Renal pelvis (tissue), 4 donors: ENCODE results near the gene ACBD4. TPM values are rescaled to one million over a fixed set of nuclear protein-coding genes. Genes with fewer than 3 reads are reported as not detected.

ENCODE experiments used
- DNase-seq: peaks from one replicate; pipeline ENCODE4 v3.0.0-alpha.2; 2013
- polyA plus RNA-seq, 3 donors: library from polyadenylated mRNA; unstranded; fragments of 120-200 nt; gene quantifications; one replicate each; pipeline ENCODE4 v1.2.1, GENCODE V29; 2013; ENCODE audit not compliant: insufficient read length in 3 of 3

Gene ACBD4
- polyA plus RNA-seq, 3 donors = 11.1 to 19.4 (median 16.4) TPM

DNA sequence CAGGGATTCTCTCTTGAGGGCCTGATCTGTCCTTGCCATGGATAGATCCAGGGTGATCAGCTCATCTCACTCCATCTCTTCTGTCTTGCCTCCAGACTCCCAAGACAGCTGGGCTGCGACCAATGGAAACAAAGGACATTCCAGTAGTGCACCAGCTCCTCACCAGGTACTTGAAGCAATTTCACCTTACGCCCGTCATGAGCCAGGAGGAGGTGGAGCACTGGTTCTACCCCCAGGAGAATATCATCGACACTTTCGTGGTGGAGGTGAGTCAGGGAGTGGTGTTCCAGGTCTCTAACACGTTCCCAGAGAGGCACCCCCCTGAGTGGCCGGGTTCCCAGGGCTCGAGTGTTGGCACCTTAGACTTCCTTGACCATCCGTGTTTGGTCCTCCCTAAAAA lies 32.6 kb upstream of the ACBD4 start:
- DNase-seq = no peak

DNA sequence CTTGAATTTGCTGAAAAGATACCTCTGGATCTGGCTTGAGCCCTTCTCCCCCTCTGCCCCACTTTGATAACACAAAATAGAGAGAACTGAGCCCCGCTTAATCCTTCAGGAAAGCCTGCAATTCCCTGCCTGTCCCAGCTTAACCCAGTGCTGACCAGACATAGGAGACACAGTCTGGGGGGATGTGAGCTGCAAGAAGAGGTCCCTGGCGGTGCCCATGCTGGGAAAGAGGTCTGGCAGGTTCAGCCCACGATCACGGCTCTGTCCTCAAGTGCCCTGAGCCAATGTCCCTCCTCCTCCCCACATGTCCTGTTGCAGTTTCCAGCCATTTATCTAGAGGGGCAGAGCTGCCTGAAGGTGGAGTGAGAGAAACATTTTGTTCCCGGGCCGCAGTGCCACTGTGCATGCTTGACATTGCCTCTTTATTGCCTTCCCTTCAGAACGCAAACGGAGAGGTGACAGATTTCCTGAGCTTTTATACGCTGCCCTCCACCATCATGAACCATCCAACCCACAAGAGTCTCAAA lies 32.2 kb upstream of the ACBD4 start:
- no peak for DNase-seq

DNA sequence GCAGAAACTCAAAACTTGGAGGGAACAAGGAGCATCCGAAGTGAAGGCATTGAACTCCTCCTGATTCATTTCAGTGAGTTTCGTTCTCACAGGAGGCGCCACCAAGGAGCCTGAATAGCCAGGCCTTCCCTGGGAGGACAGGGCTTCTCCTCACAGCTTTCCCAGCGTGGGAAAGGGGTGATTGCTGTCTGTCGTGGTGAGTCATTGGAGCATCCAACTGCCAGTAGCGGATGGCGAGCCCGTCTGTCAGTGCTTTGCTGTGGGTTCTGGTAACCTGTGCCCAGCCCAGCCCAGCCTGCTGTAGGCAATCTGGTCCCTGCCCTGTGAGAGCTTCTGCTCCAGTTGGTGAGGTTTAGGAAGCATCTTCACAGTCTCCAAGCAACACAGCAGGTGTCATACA lies 31.5 kb upstream of the ACBD4 start:
- no peak for DNase-seq

DNA sequence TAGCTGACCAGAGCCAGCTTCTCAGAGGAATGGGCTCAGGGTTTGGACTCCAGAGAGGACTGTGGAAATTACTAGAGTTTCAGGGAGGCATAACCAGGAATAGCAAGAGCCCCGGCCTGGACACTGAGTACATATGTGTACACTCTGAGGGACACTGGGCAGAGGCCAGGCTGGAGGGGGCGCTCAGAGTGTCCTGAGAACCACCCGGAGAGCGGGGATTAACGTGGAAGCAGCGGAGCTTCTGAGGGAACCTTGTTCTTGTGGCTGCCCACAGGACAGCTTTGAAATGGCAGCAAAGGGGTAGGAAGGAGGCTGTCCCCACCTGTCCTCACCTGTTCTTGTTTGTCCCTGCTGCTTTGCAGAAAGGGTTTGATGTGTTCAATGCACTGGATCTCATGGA lies 31.0 kb upstream of the ACBD4 start:
- DNase-seq = no peak

DNA sequence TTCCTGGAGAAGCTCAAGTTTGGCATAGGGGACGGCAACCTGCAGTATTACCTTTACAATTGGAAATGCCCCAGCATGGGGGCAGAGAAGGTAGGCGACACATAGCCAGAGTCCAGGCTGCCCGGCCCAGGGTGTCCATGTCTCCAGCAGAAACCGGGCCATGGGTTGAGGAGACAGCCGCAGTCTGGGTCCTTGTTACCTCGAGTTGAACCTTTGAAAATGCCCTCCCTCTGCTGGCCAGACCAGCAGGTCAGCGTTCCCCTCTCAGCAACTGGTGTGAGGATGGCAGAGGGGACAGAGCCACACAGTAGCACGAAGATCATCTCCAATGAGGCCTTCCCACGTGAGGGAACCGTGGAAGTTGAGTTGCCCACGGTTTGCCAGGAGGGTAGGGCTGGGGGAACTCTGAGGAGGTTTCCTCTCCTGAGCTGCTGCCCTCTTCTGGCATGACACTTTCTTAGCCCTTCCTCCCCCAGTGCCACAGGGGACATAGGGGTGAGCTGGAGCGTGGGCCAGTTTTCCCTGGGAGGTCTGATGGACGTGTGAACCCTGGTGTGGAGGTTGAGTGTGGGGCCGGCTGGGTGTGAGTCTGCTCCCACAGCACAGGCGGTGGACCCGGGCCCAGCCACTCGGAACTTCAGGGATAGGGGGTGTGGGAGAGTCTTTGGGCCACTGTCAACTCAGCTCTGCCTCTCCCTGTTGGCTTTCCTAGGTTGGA lies 30.4 kb upstream of the ACBD4 start:
- DNase-seq = no peak

DNA sequence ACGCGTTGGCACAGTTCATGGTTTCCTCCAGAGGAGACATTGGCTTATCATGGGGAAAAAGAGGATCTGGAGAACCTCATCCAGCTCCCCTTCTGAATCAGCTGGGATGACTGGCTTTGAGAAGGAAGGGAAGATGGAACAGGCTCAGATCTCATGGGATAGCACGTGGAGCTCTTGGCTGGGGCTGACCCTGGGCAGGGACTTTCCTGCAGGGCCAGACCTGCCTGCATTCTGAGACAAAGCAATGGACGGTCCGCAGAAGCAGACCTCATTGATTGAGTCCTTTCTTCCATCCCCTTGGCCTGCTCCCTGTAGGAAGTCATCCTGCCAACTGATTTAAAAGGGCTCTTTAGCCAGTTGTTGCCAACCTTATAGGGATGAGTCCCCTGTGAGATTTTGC lies 29.4 kb upstream of the ACBD4 start:
- no peak for DNase-seq

DNA sequence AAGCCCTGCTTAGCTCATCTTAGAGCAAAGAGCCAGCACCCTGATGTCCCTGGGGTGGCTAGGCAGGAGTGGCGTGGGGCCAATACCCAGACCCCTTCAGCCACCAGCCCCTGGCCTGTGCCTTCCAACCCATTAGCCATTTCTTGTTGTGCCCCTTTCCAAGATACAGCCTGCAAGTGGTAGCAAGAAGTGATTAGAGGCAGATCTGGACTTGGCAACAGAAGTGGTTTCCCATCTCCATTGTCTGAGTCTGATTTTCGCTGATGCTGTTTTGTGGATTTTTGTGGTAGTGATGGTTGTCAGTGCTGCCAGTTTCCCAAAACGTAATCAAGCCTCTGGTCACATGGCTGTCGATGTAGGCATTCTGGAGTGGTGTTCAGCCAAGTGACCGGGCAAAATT lies 28.9 kb upstream of the ACBD4 start:
- DNase-seq = no peak

DNA sequence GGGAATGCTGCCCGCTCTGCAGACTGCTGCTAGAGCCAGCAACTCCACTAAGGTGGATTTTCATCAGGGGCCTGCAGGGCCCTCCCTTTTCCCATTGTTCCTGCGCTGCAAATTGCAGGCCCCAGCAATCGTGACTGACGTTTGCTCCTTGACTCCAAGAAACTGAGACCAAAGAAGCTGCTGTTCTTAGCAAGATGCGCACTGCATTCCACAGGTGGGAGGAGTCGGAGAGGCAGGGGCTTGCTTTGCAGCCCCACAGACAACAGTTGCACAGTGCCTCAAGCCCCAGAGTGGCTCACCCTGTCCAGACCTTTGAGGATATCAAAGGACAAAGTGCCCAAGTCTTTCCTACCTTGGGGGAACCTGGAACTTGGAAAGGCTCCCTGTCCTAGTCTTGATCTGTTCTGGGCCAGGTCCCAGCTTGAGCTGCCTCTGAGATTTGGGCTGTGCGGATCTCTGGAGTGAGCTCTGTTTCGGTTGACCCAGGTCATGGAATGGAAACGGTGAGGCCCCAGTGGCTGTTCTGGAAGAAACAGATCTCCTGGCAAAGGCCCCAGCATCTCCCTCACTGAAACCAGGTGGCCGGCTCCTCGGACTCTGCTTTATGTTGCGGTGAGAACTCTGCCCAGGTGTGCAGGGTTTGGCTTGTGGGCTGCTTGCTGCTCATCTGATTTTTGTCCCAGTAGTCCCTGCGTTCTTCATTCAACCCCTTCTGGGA lies 28.0 kb upstream of the ACBD4 start:
- no peak for DNase-seq

DNA sequence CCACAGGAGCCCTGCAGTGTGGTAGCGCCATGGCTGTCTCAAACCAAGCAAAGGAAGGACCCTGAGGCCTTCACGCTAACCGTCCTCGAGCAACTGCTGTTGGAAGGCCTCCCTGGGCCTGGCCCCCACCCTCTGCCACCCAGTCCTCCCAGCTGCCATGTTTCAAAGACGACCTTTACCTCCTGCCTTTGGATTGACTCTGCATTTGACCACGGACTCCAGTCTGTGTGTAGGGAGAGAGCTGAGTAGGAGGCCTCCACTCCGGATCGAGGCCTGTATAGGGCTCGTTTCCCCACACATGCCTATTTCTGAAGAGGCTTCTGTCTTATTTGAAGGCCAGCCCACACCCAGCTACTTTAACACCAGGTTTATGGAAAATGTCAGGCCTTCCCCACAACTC lies 27.4 kb upstream of the ACBD4 start:
- DNase-seq = no peak

DNA sequence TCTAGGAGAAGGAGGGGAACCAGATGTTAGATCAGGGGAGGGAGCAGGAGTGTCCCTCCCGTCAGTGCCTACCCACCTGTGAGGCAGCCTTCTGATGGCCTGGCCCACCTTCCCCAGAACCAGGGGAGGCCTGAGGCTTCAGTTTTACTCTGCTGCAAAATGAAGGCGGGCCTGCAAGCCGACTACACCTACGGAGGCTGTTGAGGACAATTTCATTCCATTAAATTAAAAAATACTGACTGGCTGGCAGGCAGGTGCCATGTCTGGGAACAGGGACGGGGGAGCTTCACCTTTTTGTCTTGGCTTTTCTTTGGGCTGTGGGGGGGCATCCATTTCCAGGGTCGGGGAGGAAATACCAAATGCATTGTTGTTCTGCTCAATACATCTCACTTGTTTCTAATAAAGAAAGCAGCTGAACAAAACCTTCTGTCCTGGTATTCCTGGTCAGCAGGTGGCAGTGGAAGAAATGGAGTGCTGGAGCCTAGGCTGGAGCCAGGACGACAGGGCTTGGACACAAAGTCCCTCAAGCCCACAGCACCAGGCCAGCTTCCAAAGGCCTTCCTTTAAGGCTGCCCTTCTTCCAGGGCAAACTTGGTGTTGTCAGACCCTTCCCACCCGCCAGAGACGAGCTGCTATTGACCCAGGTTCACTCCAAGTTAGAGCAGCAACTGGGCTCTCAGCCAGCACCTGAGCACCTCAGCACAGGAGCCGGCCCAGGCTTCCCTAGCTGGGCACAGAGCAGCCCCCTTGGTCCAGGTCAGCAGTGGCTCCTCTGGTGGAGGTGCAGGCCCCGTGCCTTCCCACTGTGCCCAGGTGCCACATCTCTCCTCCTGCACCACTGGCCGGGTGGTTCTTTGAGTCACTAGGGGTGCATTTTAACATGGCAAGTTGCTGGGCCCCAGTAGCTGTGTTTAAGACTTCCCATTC lies 26.6 kb upstream of the ACBD4 start:
- DNase-seq = no peak

DNA sequence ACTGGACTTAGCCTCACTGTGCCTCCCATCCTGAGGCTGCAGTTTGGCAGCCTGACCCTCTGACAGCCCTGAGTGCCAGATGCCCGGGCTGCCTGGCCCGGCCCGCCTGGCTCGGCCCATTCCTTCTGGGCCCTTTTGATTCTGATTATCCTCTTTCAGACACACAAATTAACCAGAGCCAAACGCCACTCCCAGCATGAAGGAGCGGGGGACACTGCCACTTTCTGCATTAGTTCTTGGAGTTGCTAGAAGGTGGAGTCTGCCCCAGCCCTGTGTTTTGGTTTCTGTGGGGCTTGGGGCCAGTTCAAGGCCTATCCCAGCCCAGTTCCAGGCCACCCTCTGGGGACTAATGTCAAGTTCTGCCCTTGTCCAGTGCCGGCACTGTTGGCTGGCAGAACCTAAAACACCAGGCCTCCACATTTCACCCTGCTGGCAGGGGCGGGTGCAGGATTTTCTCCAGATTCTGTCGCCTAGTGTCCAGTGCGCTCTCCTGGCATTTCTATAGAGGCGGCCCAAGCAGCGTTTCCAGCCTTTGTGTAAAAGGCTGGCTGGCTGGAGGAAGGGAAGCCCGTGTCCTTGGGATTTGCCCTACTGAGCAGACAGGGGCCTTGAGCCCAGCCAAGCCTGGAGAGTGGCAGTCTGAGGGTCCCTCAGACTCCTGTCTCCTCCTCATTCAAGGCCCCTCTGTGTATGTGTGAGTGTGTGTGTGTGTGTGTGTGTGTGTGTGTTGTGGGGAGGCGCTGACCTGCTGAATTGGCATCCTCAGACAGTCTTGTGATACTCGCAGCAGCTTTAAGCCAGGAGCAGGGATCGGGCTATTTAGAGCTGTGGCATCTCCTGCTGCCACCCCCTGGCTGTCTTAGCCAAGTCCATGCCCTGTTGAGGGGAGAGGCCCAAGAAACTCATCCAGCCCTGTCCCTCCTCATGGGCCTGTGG lies 24.5 kb upstream of the ACBD4 start:
- DNase-seq = no peak

DNA sequence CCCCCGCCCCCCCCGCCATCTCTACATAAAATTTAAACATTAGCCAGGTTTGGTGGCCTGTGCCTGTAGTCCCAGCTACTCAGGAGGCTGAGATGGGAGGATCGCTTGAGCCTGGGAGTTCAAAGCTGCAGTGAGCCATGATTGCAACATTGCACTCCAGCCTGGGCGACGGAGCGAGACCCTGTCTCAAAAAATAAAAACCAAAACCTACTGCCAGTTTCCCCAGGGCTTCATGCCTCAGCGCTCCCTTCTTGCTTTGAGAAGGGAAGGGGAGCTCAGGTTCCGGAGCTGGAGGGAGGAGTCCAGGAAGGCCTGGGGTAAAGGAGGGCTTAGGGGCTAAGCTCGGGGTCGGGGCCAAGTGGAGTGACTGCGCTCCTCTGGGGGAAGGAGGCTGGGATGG lies 23.6 kb upstream of the ACBD4 start:
- peak; percentile 50 for DNase-seq

DNA sequence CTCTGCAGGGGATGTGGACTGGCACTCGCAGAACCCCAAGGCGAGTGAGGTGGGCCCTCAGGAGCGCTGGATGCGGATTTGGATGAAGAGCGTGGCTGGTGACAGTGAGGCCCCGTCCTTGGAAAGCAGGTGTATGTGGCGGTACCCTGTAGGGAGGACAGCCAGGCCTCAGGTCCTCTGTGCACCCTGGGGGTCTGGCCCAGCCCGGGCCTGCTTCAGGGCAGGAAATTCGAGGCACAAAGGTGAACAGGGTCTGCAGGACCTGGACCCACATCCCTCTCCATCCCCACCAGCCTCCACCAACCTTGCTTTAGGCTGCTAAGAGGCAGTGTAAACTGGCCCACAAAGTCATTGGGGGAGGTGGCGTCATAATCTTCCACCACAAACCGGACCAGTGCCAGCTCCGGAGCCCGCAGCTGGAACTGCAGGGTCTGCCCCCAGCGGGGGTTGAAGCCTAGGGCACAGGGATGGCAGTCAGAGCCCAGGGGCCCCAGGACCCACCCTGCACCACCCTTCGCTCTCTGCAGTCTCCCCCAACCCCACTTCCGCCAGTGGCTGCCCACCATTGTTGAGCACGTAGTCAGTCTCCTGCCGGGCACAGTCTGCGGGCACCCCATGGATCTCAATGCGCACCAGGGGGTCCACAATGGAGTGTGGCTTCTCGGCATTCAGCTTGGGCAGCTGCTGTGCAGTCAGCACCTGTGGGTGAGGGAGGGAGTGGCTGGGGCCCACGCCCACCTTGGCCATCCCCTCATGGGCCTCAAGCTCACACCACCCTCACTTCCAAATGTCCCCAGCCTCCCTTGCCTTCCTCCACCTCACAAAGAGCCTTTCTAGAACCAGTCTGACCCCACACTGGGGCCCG lies 22.7 kb upstream of the ACBD4 start:
- no peak for DNase-seq

DNA sequence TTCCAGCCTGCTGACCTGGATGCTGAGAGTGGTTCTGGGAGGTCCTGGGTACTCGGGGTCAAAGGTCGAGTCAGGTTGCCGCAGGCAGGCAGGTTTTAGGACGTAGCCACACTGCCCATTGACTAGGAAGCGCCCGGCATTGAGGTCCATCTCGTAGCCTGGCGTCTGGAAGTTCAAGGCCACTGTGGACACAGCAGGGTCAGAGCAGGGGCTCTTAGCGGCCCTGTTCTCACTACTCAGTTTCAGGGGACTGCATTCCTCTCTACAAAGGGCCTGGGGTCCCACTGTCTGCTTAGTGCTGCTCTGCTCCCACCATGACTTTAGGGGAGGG lies 22.1 kb upstream of the ACBD4 start:
- DNase-seq = no peak

DNA sequence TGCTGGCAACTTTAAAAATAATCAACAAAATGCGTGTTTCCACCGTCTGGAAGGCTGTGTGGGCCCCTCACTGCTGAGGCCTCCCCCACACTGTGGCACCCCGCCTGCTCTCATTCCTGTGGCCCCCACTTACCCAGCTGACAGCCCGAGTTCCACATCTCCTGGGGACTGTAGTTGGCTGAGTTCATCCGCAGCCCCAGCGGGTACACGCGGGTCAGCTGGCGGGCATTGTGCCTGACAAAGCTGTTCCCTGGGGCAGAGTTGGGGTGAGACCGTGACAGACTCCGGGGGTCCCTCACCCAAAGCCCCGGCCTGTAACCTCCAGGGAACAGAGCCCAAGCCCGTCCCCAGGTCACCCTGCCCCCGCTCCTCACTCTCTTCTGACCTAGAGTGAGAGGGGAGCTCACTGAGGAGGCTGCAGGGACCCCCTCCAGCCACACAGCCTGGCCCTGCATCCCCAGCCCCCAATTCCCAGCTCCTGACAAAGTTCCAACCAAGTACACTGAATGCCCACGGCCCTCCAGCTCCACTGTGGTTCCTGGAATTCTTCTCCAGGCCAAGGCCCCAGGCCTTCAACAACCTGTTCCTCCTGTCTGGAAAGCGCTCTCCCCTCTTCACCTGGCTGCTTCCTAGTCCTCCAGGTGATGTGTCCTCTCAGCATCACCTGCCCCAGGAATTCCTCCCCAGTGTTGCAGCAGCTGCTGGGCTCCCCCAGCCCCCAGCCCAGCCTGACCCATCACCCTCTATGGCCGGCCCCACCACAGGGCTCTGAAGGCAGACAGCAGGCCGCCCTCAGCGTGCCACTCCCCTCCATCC lies 21.2 kb upstream of the ACBD4 start:
- no peak for DNase-seq

DNA sequence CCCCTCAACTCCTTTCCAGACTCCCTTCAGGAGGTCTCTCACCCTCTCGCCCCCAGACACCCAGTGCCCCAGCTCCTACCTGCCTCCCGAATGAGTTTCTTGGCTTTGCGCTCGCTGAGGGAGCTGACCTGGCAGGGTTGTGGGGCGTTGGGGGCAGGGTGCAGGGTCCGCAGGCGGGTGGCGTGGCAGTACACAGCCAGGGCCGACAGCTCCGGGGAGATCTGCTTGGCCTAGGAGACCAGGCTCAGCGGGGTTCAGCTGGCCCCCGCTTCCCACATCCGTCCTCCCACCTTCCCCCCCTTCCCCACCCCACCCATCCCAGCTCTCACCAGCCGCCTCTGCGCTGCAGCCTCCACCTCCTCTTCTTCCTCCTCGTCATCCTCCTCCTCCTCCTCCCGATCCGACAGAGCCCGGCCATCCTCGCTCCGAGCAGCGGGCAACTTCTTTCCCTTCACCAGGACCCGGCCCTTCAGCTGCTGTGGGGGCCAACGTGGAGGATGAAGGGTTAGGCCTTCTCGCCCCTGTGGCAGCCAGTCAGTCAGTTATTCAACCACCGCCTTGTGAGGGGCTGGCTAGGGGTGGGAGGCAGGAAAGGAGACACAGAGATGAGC lies 20.4 kb upstream of the ACBD4 start:
- DNase-seq = no peak

DNA sequence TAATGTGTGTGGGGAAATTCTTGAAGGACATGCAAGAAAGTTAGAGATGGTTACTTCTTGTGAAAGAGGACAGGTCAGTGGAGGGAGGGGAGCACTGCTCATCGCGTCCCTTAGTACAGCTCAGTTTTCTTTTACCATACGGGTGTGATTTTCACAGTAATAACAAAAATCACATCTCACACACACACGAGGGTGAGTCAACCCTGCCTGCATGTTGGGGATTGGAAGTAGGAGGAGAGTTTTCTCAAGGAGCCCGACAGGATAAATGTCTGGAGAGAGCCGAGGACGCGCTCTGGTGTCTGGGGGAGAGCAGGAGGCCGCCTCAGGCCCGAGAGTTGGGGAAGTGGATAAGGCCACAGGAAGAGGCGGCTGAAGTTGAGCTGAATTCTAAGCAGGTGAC lies 19.6 kb upstream of the ACBD4 start:
- DNase-seq = no peak

DNA sequence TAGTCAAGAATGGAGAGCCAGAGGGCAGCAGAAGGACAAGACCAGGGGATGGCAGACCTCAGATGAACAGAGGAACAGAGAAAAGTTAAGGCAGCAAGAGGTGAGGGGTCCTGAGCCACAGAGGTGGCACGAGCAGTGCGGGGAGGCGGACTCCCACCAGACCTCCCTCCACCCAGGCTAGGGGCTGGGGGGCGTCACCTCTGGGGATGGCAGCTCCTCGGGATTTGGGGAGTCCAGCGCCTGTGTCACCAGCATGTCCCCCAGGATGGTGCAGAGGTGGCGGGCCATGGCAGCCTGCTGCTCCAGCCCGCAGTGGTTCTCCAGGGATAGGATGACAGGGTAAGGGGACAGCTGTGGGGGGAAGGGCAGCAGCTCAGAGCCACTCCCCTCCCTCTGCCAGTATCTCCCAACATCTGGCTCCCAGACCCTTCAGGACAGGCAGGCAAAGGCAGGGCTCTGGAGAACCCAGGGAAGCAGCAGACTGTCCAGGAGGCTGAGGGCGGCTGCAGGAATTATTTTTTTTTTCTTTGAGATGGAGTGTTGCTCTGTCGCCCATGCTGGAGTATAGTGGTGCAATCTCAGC lies 19.0 kb upstream of the ACBD4 start:
- DNase-seq = no peak

DNA sequence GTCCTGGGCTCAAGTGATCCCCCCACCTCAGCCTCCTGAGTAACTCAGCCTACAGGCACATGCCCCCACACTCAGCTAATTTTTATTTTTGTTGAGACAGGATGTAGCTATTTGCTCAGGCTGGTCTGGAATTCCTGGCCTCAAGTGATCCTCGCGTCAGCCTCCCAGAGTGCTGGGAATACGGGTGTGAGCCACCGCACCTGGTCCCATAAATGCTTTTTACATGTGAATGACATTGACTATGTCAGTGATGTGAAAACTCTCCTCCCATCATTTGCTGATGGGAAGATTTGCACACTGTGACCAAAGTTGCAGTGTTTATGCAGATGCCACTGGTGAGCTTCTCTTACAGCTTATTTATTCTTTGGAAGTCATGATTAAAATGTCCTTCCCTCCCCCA lies 18.2 kb upstream of the ACBD4 start:
- DNase-seq = no peak
